HepG2 (cell line): ENCODE data around the gene SLU7. TPM values are rescaled to one million over a fixed set of nuclear protein-coding genes. Genes with fewer than 3 reads are reported as not detected.
A peak's percentile ranks its signal among the peaks of the same experiment; 100 is the strongest.

Experiments used
- EHMT2 ChIP-seq: fragments of 200-600 bp; sonication (generic); IDR thresholded peaks from 2 replicates; pipeline ENCODE4 v1.7.0; 2017; ENCODE audit warnings: antibody characterized with exemption, low read depth, low read length, borderline replicate concordance
- FOXM1 ChIP-seq: sonication (generic); formaldehyde crosslinking; IDR thresholded peaks from 2 replicates; pipeline ENCODE4 v1.5.0; 2020; ENCODE audit warnings: missing genetic modification reagents
- KMT2A ChIP-seq: sonication (generic); formaldehyde crosslinking; IDR thresholded peaks from 2 replicates; pipeline ENCODE4 v1.4.0; 2020; ENCODE audit warnings: missing genetic modification reagents
- MAX ChIP-seq: IDR thresholded peaks from 2 replicates; pipeline ENCODE4 v1.6.1; 2012; ENCODE audit warnings: inconsistent platforms
- NFIC ChIP-seq: IDR thresholded peaks from 2 replicates; pipeline ENCODE4 v1.6.1; 2012; ENCODE audit warnings: mild to moderate bottlenecking, low read length, inconsistent platforms
- PLSCR1 ChIP-seq: sonication (generic); formaldehyde crosslinking; IDR thresholded peaks from 2 replicates; pipeline ENCODE4 v1.5.0; 2020; ENCODE audit warnings: missing genetic modification reagents, mild to moderate bottlenecking, borderline replicate concordance
- POLR2G ChIP-seq: fragments of 200-400 bp; formaldehyde crosslinking; IDR thresholded peaks from 2 replicates; pipeline ENCODE4 v1.6.1; 2018; ENCODE audit warnings: mild to moderate bottlenecking, low read depth, low read length, moderate library complexity
- RFXAP ChIP-seq: sonication (generic); formaldehyde crosslinking; IDR thresholded peaks from 2 replicates; pipeline ENCODE4 v1.4.0; 2020; ENCODE audit warnings: missing genetic modification reagents, borderline replicate concordance
- SALL2 ChIP-seq: sonication (generic); formaldehyde crosslinking; IDR thresholded peaks from 2 replicates; pipeline ENCODE4 v1.8.1; 2023; ENCODE audit warnings: mild to moderate bottlenecking, missing genetic modification reagents, inconsistent platforms
- STAT6 ChIP-seq: sonication (generic); formaldehyde crosslinking; IDR thresholded peaks from 2 replicates; pipeline ENCODE4 v1.4.0; 2020; ENCODE audit warnings: missing genetic modification reagents, mild to moderate bottlenecking, borderline replicate concordance
- TBX3 ChIP-seq: fragments of 450-650 bp; IDR thresholded peaks from 2 replicates; pipeline ENCODE4 v1.6.1; 2017; ENCODE audit warnings: antibody characterized with exemption, mild to moderate bottlenecking, inconsistent platforms, borderline replicate concordance
- ZBTB46 ChIP-seq: sonication (generic); formaldehyde crosslinking; IDR thresholded peaks from 2 replicates; pipeline ENCODE4 v1.4.0; 2020; ENCODE audit warnings: mild to moderate bottlenecking, missing genetic modification reagents, borderline replicate concordance
- ZNF205 ChIP-seq: IDR thresholded peaks from 2 replicates; pipeline ENCODE4 v1.6.1; 2018; ENCODE audit warnings: missing biosample characterization, missing genetic modification reagents
- ZNF281 ChIP-seq: sonication (generic); formaldehyde crosslinking; IDR thresholded peaks from 2 replicates; pipeline ENCODE4 v1.4.0; 2020; ENCODE audit warnings: missing genetic modification reagents, borderline replicate concordance
- ZNF326 ChIP-seq: sonication (generic); formaldehyde crosslinking; IDR thresholded peaks from 2 replicates; pipeline ENCODE4 v1.4.0; 2020; ENCODE audit warnings: missing genetic modification reagents, borderline replicate concordance
- ZNF687 ChIP-seq: sonication (generic); formaldehyde crosslinking; IDR thresholded peaks from 2 replicates; pipeline ENCODE4 v1.5.1; 2020; ENCODE audit warnings: mild to moderate bottlenecking, missing genetic modification reagents, moderate library complexity
- polyA plus RNA-seq, 8 experiments: library from polyadenylated mRNA; depleted of rRNA in 3 of 8; stranded (reverse) in 7 of 8; unstranded in 1 of 8; fragments of >200 nt; fragmentation: Illumina TruSeq in 4 of 8; extraction: Trizol in 4 of 8; gene quantifications; 2 replicates each; pipeline versions ENCODE4 v1.2.1 to v1.2.3, GENCODE V29; 2011 to 2016; ENCODE audit warnings: low read depth in 4 of 8, missing spikeins in 1 of 8, mixed read lengths in 1 of 8; ENCODE audit not compliant: insufficient read depth in 1 of 8
- total RNA-seq, 5 experiments: library from RNA; depleted of rRNA; stranded (reverse); fragments of >200 nt; fragmentation: Illumina TruSeq; extraction: Trizol; gene quantifications; 2 replicates each; pipeline ENCODE4 v1.2.3, GENCODE V29; 2016; ENCODE audit warnings: low read depth in 1 of 5

SLU7 gene
- total and polyA plus RNA-seq, 2 of the 13 experiments (the other 11 are each of a cell fraction or from before 2014, with no cell fraction given) = 24.0 to 39.2 TPM

GRCh38 chr5:160369990-160370712 lies 48.7 kb downstream of the SLU7 start, which contains the start of gene C1QTNF2 (continued):
- TF ChIP-seq ZNF687 (CRISPR knock-in tag) (peak; percentile 38), PLSCR1 (CRISPR knock-in tag) (no peak), ZNF326 (CRISPR knock-in tag) (no peak), TBX3 (no peak), SALL2 (CRISPR knock-in tag) (no peak), ZNF281 (CRISPR knock-in tag) (no peak), EHMT2 (no peak), ZNF205 (CRISPR knock-in tag) (no peak), KMT2A (CRISPR knock-in tag) (no peak), MAX (peak; percentile 54), RFXAP (no peak), STAT6 (CRISPR knock-in tag) (no peak), NFIC (no peak), POLR2G (no peak), ZBTB46 (CRISPR knock-in tag) (no peak), FOXM1 (CRISPR knock-in tag) (no peak)
